Activated CD4-positive, alpha-beta T cell treated with anti-CD3 and anti-CD28 coated beads for 36 hours (primary cell): ENCODE data around the gene PLEKHG1. TPM values are rescaled to one million over a fixed set of nuclear protein-coding genes. Genes with fewer than 3 reads are reported as not detected.

Experiments used
- ATAC-seq: fragments of 200-7000 bp; cut with Tn5 transposase; one replicate; pipeline ENCODE4 v1.10.0; 2021; ENCODE audit warnings: mild to moderate bottlenecking, moderate library complexity
- CTCF ChIA-PET: fragments of 350-600 bp; sonication (Branson Sonifier 250); formaldehyde crosslinking; loops from one replicate; lab custom pipeline; 2021; ENCODE audit warnings: antibody characterized with exemption; lab: Charles Lee
- POLR2A ChIA-PET: fragments of 350-600 bp; sonication (Branson Sonifier 250); formaldehyde crosslinking; loops from one replicate; lab custom pipeline; 2021; ENCODE audit warnings: antibody characterized with exemption, inconsistent platforms; lab: Charles Lee
- DNase-seq: peaks from one replicate; pipeline ENCODE4 v3.0.0-alpha.2; 2020
- H3K27ac Mint-ChIP-seq: one replicate; pipeline ENCODE4 v1.8.0; 2021; ENCODE audit warnings: mixed read lengths
- H3K27me3 Mint-ChIP-seq: one replicate; pipeline ENCODE4 v1.8.0; 2021; ENCODE audit warnings: mixed read lengths
- H3K36me3 Mint-ChIP-seq: one replicate; pipeline ENCODE4 v1.8.0; 2021; ENCODE audit warnings: low read depth, mixed read lengths
- H3K4me1 Mint-ChIP-seq: one replicate; pipeline ENCODE4 v1.8.0; 2021; ENCODE audit warnings: mixed read lengths
- H3K4me3 Mint-ChIP-seq: one replicate; pipeline ENCODE4 v1.8.0; 2021; ENCODE audit warnings: mild to moderate bottlenecking, moderate library complexity, mixed read lengths
- H3K9me3 Mint-ChIP-seq: one replicate; pipeline ENCODE4 v1.8.0; 2021; ENCODE audit warnings: low read depth, mixed read lengths
- intact Hi-C, 2 experiments: fragments of 100-400 bp; cut with DNase I in 1 of 2; cut with micrococcal nuclease in 1 of 2; formaldehyde crosslinking; loops; one replicate each; pipeline versions ENCODE4 v1.14.2 to v1.15.1; 2022 to 2024; cut with DNase I, micrococcal nuclease
- total RNA-seq, 2 experiments: library from RNA; stranded (reverse); gene quantifications; one replicate each; pipeline ENCODE4 v1.2.3, GENCODE V29; 2021

Gene PLEKHG1
- total RNA-seq: 10 to 100 TPM in 1 of 2 experiments, 1 to 10 TPM in 1; 8.2 to 11.6 TPM

- ATAC-seq (peak; percentile 82), DNase-seq (peak; percentile 83)
- Mint-ChIP-seq H3K27me3 (peaks cover 22% of the 10 kb centered on the region), H3K9me3 (no peaks in the 10 kb centered on the region), H3K27ac (peak within 1 kb of the TSS; percentile 88), H3K36me3 (no peaks in the 10 kb centered on the region), H3K4me1 (peaks cover 23% of the 10 kb centered on the region), H3K4me3 (peak within 1 kb of the TSS; percentile 80)
- ChIA-PET POLR2A (interaction anchor here (0.6 to 2.3 kb wide), 4 partner anchors 33 to 229 kb away, joined by 3 to 24 read pairs (median 5); no protein-coding TSS in a partner anchor), CTCF (interaction anchor here (0.6 to 2.7 kb wide), 14 partner anchors 8 to 593 kb away, joined by 3 to 11 read pairs (median 3); no protein-coding TSS in a partner anchor)
- intact Hi-C loops: loop anchor here (1.0 to 10.0 kb wide), 9 partner anchors 24 to 1282 kb away; partner anchors contain the start of gene TAB2 (in 1 of the 2)
These were observed at the start of gene PLEKHG1 for GRCh38 chr6:150599199-150600009. PLEKHG1 (plus strand) TSS chr6:150599885; CDS start chr6:150733682, 133,797 bp downstream.

GRCh38 chr6:150550244-150550643 lies 49.4 kb upstream of the PLEKHG1 start:
- ATAC-seq (no peak), DNase-seq (no peak)
- Mint-ChIP-seq H3K27ac (no peak overlapping the region), H3K9me3 (no peaks in the 10 kb centered on the region), H3K4me1 (peaks cover 3% of the 10 kb centered on the region), H3K36me3 (no peaks in the 10 kb centered on the region), H3K27me3 (peaks cover 10% of the 10 kb centered on the region), H3K4me3 (no peak overlapping the region)
- CTCF ChIA-PET: interaction anchor here (0.5 kb wide), 1 partner anchor 101 kb away, joined by 3 read pairs; no protein-coding TSS in a partner anchor
- POLR2A ChIA-PET: no interaction called here
- intact Hi-C loops: no loop called here

- H3K4me1 Mint-ChIP-seq: no peaks in the 10 kb centered on the region
- H3K27me3 Mint-ChIP-seq: peaks cover 11% of the 10 kb centered on the region
- DNase-seq (no peak), ATAC-seq (no peak)
- peaks cover 8% of the 10 kb centered on the region for H3K9me3 Mint-ChIP-seq
- ChIA-PET POLR2A (no interaction called here), CTCF (interaction anchor here (1.9 kb wide), 1 partner anchor 139 kb away, joined by 5 read pairs; no protein-coding TSS in a partner anchor)
- H3K4me3 Mint-ChIP-seq: no peak overlapping the region
- H3K27ac Mint-ChIP-seq: no peak overlapping the region
- intact Hi-C loops: no loop called here
- H3K36me3 Mint-ChIP-seq: no peaks in the 10 kb centered on the region
These were observed 42.6 kb upstream of the PLEKHG1 start for GRCh38 chr6:150557043-150557599.

- ChIA-PET CTCF (no interaction called here), POLR2A (interaction anchor here (0.6 kb wide), 1 partner anchor 93 kb away, joined by 5 read pairs; no protein-coding TSS in a partner anchor)
- no peaks in the 10 kb centered on the region for H3K36me3 Mint-ChIP-seq
- no peak for DNase-seq
- no peak for ATAC-seq
- intact Hi-C loops: no loop called here
- no peak overlapping the region for H3K27ac Mint-ChIP-seq
- H3K9me3 Mint-ChIP-seq: peaks cover 8% of the 10 kb centered on the region
- H3K4me1 Mint-ChIP-seq: no peaks in the 10 kb centered on the region
- H3K27me3 Mint-ChIP-seq: peaks cover 13% of the 10 kb centered on the region
- no peak overlapping the region for H3K4me3 Mint-ChIP-seq
These were observed 39.4 kb upstream of the PLEKHG1 start for GRCh38 chr6:150560004-150560883.

- intact Hi-C loops: no loop called here
- Mint-ChIP-seq H3K27ac (no peak overlapping the region), H3K4me1 (no peaks in the 10 kb centered on the region), H3K27me3 (peaks cover 19% of the 10 kb centered on the region), H3K36me3 (no peaks in the 10 kb centered on the region), H3K4me3 (no peak overlapping the region), H3K9me3 (peaks cover 8% of the 10 kb centered on the region)
- ChIA-PET POLR2A (interaction anchor here (0.6 kb wide), 1 partner anchor 93 kb away, joined by 5 read pairs; no protein-coding TSS in a partner anchor), CTCF (no interaction called here)
- DNase-seq (no peak), ATAC-seq (no peak)
These were observed 38.8 kb upstream of the PLEKHG1 start for GRCh38 chr6:150560884-150561219.

GRCh38 chr6:150565945-150566344 lies 33.7 kb upstream of the PLEKHG1 start:
- Mint-ChIP-seq H3K9me3 (no peaks in the 10 kb centered on the region), H3K4me3 (no peak overlapping the region), H3K4me1 (no peaks in the 10 kb centered on the region), H3K27me3 (peaks cover 18% of the 10 kb centered on the region), H3K36me3 (no peaks in the 10 kb centered on the region), H3K27ac (no peak overlapping the region)
- DNase-seq: no peak
- ATAC-seq: no peak
- ChIA-PET CTCF (no interaction called here), POLR2A (no interaction called here)
- intact Hi-C loops: no loop called here

GRCh38 chr6:150566486-150566885 lies 33.2 kb upstream of the PLEKHG1 start:
- H3K36me3 Mint-ChIP-seq: no peaks in the 10 kb centered on the region
- ATAC-seq: no peak
- H3K27ac Mint-ChIP-seq: no peak overlapping the region
- H3K4me1 Mint-ChIP-seq: no peaks in the 10 kb centered on the region
- no peak for DNase-seq
- ChIA-PET CTCF (no interaction called here), POLR2A (no interaction called here)
- H3K9me3 Mint-ChIP-seq: no peaks in the 10 kb centered on the region
- H3K27me3 Mint-ChIP-seq: peaks cover 20% of the 10 kb centered on the region
- no peak overlapping the region for H3K4me3 Mint-ChIP-seq
- intact Hi-C loops: no loop called here

GRCh38 chr6:150567380-150567779 lies 32.3 kb upstream of the PLEKHG1 start:
- intact Hi-C loops: no loop called here
- ATAC-seq (no peak), DNase-seq (no peak)
- Mint-ChIP-seq H3K9me3 (no peaks in the 10 kb centered on the region), H3K4me3 (no peak overlapping the region), H3K27me3 (peaks cover 23% of the 10 kb centered on the region), H3K4me1 (no peaks in the 10 kb centered on the region), H3K27ac (no peak overlapping the region), H3K36me3 (no peaks in the 10 kb centered on the region)
- POLR2A ChIA-PET: no interaction called here
- CTCF ChIA-PET: no interaction called here

- POLR2A ChIA-PET: no interaction called here
These were observed 31.8 kb upstream of the PLEKHG1 start for GRCh38 chr6:150567823-150568383.

GRCh38 chr6:150568560-150568959 lies 31.1 kb upstream of the PLEKHG1 start:
- intact Hi-C loops: no loop called here

More at GRCh38 chr6:150567823-150568383, 31.8 kb upstream of the PLEKHG1 start:
- Mint-ChIP-seq H3K9me3 (no peaks in the 10 kb centered on the region), H3K36me3 (no peaks in the 10 kb centered on the region), H3K27me3 (peaks cover 28% of the 10 kb centered on the region), H3K27ac (no peak overlapping the region), H3K4me1 (no peaks in the 10 kb centered on the region), H3K4me3 (no peak overlapping the region)
- CTCF ChIA-PET: interaction anchor here (1.0 kb wide), 1 partner anchor 248 kb away, joined by 3 read pairs; no protein-coding TSS in a partner anchor
- no peak for DNase-seq
- intact Hi-C loops: no loop called here
- no peak for ATAC-seq

More at GRCh38 chr6:150568560-150568959, 31.1 kb upstream of the PLEKHG1 start:
- no peak for ATAC-seq
- H3K4me3 Mint-ChIP-seq: no peak overlapping the region
- DNase-seq: no peak
- no peaks in the 10 kb centered on the region for H3K9me3 Mint-ChIP-seq
- ChIA-PET POLR2A (no interaction called here), CTCF (interaction anchor here (1.0 kb wide), 2 partner anchors 85 to 247 kb away, joined by 3 read pairs; no protein-coding TSS in a partner anchor)
- no peak overlapping the region for H3K27ac Mint-ChIP-seq
- H3K27me3 Mint-ChIP-seq: peaks cover 32% of the 10 kb centered on the region
- no peaks in the 10 kb centered on the region for H3K36me3 Mint-ChIP-seq
- no peaks in the 10 kb centered on the region for H3K4me1 Mint-ChIP-seq
